22Rv1 (cell line): Measurements from ENCODE around the gene GABPB2.
"Not testable (repeated sequence)": the region's sequence is repeated elsewhere in the genome, so short reads cannot be mapped to it uniquely, and the experiment has no call there.

Source experiments
- ZFX ChIP-seq: fragments of 450-650 bp; IDR thresholded peaks from 2 replicates; pipeline ENCODE4 v1.6.1; 2017; ENCODE audit warnings: antibody characterized with exemption, borderline replicate concordance
- TF ChIP-seq, protein P1 (sequence below): fragments of 450-650 bp; IDR thresholded peaks from 2 replicates; pipeline ENCODE4 v1.5.1; 2017; ENCODE audit warnings: mild to moderate bottlenecking

- TF ChIP-seq, protein P1, sequence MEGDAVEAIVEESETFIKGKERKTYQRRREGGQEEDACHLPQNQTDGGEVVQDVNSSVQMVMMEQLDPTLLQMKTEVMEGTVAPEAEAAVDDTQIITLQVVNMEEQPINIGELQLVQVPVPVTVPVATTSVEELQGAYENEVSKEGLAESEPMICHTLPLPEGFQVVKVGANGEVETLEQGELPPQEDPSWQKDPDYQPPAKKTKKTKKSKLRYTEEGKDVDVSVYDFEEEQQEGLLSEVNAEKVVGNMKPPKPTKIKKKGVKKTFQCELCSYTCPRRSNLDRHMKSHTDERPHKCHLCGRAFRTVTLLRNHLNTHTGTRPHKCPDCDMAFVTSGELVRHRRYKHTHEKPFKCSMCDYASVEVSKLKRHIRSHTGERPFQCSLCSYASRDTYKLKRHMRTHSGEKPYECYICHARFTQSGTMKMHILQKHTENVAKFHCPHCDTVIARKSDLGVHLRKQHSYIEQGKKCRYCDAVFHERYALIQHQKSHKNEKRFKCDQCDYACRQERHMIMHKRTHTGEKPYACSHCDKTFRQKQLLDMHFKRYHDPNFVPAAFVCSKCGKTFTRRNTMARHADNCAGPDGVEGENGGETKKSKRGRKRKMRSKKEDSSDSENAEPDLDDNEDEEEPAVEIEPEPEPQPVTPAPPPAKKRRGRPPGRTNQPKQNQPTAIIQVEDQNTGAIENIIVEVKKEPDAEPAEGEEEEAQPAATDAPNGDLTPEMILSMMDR: not testable (repeated sequence)
- not testable (repeated sequence) for TF ChIP-seq ZFX
These were observed 26.9 kb downstream of the GABPB2 start for GRCh38 chr1:151097426-151097825.
